LHCN-M2 (cell line): Measurements from ENCODE around the gene CT45A10. TPM values are rescaled to one million over a fixed set of nuclear protein-coding genes. Genes with fewer than 3 reads are reported as not detected.
"Not testable (repeated sequence)": the region's sequence is repeated elsewhere in the genome, so short reads cannot be mapped to it uniquely, and the experiment has no call there.

ENCODE experiments used
- DNase-seq: peaks from one replicate; pipeline ENCODE4 v3.0.0-alpha.2; 2012; ENCODE audit warnings: low read depth
- polyA plus RNA-seq: library from polyadenylated mRNA; unstranded; fragments of >200 nt; gene quantifications from one replicate; pipeline ENCODE4 v1.2.1, GENCODE V29; 2012; ENCODE audit warnings: missing spikeins
- total RNA-seq: library from RNA; depleted of rRNA; stranded (reverse); fragments of >200 nt; gene quantifications from 2 replicates; pipeline ENCODE4 v1.2.3, GENCODE V29; 2014; rRNA removed

Gene CT45A10
- not detected in 2 replicates for total RNA-seq
- not detected for polyA plus RNA-seq

GRCh38 chrX:135893294-135893817, at the start of gene CT45A10, which contains the start of gene SAGE1:
CT45A10 (minus strand) TSS chrX:135893444; CDS start chrX:135885344, 8,100 bp downstream.
SAGE1 (plus strand) TSS chrX:135893716; CDS start chrX:135896243, 2,527 bp downstream.
- DNase-seq: no peak

- DNase-seq: peak; percentile 3
Observed at GRCh38 chrX:135931644-135932487, 38.6 kb upstream of the CT45A10 start.

GRCh38 chrX:135927897-135928296, 34.7 kb upstream of the CT45A10 start:
- no peak for DNase-seq

GRCh38 chrX:135923353-135923752, 30.1 kb upstream of the CT45A10 start:
- no peak for DNase-seq

- not testable (repeated sequence) for DNase-seq
Observed at GRCh38 chrX:135920516-135920915, 27.3 kb upstream of the CT45A10 start.

GRCh38 chrX:135914404-135914803, 21.2 kb upstream of the CT45A10 start:
- DNase-seq: no peak

- no peak for DNase-seq
Observed at GRCh38 chrX:135910251-135910650, 17.0 kb upstream of the CT45A10 start.

GRCh38 chrX:135892781-135893180, 463 bp downstream of the CT45A10 start:
- no peak for DNase-seq

GRCh38 chrX:135890087-135890585, 3.1 kb downstream of the CT45A10 start:
- DNase-seq: no peak

- not testable (repeated sequence) for DNase-seq
Observed at GRCh38 chrX:135888976-135889375, 4.3 kb downstream of the CT45A10 start.

GRCh38 chrX:135888230-135888629, 5.0 kb downstream of the CT45A10 start:
- not testable (repeated sequence) for DNase-seq

- DNase-seq: not testable (repeated sequence)
Observed at GRCh38 chrX:135882741-135883140, 10.5 kb downstream of the CT45A10 start.

- DNase-seq: not testable (repeated sequence)
Observed at GRCh38 chrX:135871712-135872111, 21.5 kb downstream of the CT45A10 start, which contains the start of gene CT45A9. CT45A9 (minus strand) TSS chrX:135871812; CDS start chrX:135868061, 3,751 bp downstream.

- not testable (repeated sequence) for DNase-seq
Observed at GRCh38 chrX:135854438-135854837, 38.8 kb downstream of the CT45A10 start, which contains the start of gene CT45A8. CT45A8 (minus strand) TSS chrX:135854538; CDS start chrX:135850783, 3,755 bp downstream.

- DNase-seq: not testable (repeated sequence)
Observed at GRCh38 chrX:135837180-135837579, 56.1 kb downstream of the CT45A10 start, which contains the start of gene CT45A7. CT45A7 (minus strand) TSS chrX:135837280; CDS start chrX:135833533, 3,747 bp downstream.

Other genes with a start within 250 kb of the CT45A10 start
- gene CT45A1, start 179.8 kb downstream of the CT45A10 start, total RNA-seq: not detected in 2 replicates
- not detected in 2 replicates for gene CT45A3, start 125.3 kb downstream of the CT45A10 start, total RNA-seq
- gene CT45A5, start 107.9 kb downstream of the CT45A10 start, total RNA-seq: not detected in 2 replicates
- gene CT45A6, start 90.7 kb downstream of the CT45A10 start, total RNA-seq: not detected in 2 replicates
- gene CT45A2, start 73.4 kb downstream of the CT45A10 start, total RNA-seq: not detected in 2 replicates
- gene CT45A7, start 56.2 kb downstream of the CT45A10 start, total RNA-seq: not detected in 2 replicates
- not detected in 2 replicates for gene CT45A8, start 38.9 kb downstream of the CT45A10 start, total RNA-seq
- not detected in 2 replicates for gene CT45A9, start 21.6 kb downstream of the CT45A10 start, total RNA-seq
- not detected in 2 replicates for gene SAGE1, start 272 bp upstream of the CT45A10 start, total RNA-seq
- gene MMGT1, start 80.5 kb upstream of the CT45A10 start, total RNA-seq: 20.7 and 23.8 TPM in 2 replicates
- 18.7 and 23.6 TPM in 2 replicates for gene SLC9A6, start 92.0 kb upstream of the CT45A10 start, total RNA-seq